ENCODE data around the gene MUC2. TPM values are rescaled to one million over a fixed set of nuclear protein-coding genes. Genes with fewer than 3 reads are reported as not detected.
A peak's percentile ranks its signal among the peaks of the same experiment; 100 is the strongest.

The MUC2 gene
- total RNA-seq, 1 donor from 2014 or later: 0.26 TPM

DNA sequence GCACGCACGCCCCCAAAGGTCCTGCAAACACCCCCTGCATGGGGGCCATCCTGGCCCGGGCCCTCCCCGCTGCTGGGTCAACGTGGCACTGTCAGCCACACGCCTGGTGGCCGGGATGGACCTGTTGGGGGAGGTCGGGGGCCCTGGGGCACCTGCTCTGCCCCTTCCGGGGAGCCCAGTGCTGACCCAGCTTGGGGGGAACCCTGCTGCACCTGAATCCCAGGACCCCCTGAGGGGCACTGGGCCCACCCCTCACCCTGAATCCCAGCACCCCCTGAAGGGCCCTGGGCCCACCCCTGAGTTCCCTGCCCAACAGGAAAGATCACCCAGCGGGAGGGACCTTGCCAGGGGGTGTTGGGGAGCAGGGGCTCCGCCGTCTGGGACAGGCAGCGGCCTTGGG lies 37.7 kb upstream of the MUC2 start:
- no peak for DNase-seq (ENCODE audit: low spot score)

DNA sequence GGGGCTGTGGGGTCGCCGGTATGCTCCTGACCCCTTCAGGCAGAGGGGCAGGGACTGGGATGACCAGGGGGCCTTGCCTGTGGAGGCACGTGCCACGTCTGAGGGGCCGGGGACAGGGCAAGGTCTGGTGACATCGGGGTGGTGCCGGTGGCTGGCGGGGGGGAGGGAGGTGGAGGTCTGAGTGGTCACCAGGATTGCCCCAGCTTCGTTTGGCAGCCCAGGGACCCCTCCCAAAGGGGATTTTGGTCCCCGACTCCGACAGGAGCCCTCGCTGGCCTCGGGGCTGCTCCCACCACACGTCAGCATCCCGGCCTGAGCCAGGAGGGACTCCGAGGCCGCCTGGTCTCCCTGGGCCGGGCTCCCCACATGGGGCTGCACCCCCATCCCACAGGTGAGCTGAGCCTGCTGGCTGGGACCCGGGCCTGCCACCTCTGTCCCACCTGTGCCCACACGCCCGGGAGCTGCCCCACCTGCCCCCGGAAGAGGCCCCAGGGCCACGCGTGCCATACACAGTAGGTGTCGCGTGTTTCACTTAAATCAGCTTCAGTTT lies 37.1 kb upstream of the MUC2 start:
- no peak for DNase-seq (ENCODE audit: low spot score)

DNA sequence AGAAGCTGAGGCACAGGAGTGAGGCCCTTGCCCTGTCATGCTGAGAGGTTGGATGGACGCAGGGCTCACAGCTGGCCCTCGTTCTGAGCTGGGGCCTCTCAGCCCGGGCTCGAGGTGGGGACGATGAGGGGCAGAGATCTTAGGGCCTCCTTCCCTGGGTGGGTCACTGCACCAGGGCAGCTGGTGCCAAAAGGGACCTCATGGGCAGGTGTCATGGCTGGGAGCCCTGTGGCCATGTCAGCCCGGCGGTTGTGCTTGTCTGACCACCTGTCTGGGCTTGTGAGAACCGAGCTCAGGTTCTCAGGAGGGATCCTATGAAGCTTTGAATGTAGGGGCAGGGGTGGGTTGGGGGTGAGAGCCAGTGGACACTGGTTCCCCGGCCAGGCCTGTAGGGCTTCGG lies 36.3 kb upstream of the MUC2 start:
- no peak for DNase-seq (ENCODE audit: low spot score)

DNA sequence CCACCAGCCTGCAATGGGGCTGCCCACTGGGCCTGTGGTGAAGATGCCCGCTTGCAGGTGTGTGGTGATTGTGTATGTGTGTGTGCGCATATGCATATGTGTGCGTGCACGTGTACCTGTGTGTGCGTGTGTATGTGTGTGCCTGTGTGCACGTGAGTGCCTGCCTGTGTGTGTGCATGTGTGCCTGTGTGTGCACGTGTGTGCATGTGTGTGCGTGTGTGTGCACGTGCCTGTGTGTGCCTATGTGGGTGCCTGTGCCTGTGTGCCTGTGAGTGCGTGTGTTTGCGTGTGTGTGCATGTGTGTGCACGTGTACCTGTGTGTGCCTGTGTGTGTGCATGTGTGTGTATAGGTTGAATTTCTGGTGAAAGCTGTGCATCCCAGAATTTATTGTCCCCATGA lies 35.8 kb upstream of the MUC2 start:
- no peak for DNase-seq (ENCODE audit: low spot score)

DNA sequence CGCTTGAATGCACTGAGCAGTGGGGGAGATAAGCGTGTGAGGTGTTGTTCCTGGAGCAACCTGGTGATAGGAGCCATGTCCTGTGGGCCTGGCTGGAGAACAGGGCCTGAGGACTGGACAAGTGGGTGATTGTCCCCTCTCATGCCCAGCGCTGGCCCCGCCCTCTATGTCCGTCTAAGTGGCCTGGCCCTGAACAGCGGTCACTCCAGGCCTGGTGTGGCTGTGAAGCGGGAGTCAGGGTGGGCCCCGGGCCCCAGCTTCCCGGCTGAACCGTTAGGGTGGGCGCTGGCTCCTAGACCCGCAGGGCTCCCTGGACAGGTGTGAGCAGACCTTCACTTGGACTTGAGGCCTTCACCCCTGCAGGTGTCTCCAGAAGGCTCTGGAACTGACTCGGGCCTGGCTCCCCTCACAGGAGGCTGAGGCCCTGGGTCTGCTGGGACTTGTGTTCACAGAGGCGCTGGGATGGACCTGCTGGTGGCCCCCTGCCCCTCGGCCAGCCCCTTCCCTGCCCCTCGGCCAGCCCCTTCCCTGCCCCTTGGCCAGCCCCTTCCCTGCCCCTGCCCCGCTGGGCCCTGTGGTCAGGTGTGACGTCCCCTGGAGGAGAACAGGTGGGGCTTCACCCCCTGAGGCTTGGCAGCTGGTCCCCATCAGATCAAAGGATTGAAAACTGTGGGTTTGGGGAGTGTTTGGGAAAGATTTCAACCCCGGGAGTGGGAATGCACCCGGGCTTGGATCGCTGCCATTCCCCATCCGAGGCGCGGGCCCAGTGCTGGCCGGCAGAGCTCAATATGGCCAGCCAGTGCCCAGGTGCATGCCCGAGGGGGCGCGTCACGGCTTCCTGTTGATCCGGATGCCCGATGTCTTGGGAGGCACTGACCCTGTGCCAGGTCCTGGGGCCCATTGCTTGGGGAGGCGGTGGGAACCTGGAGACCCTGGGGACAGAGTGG lies 34.9 kb upstream of the MUC2 start:
- DNase-seq (ENCODE audit: low spot score): no peak

DNA sequence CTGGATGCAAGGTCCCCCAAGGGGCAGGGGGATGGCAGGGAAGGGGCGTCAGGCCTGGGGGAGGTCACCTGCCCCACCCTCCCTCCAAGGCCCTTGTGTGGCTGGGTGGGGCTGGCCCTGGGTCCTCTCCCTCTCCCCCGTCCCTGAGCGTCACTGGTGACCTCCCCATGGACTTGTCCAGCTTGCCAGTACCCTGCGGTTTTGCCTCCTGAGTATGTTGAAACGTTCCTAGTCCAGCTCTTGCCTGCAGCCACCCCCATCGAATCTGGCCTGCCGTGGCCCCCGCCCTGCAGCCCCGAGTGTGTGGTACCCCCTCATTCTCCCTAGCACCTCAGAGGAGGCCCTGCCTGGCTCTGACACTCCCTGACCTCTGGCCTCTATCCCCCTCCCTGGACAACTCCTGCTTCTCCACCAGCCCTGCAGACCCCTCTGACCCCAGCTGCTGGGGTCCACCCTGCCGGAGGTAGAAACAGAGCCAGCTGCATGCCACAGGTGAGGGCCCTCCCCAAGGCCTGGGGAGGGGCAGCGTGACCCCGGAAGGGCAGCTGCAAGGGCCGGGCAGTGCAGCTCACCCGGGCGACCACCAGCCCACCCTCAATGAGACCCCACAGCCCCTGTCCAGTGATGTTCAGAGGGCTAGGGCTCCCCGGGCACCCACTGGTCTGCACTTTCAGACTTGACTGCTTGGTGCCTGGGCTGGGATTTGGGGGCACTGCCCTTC lies 34.1 kb upstream of the MUC2 start:
- no peak for DNase-seq (ENCODE audit: low spot score)

DNA sequence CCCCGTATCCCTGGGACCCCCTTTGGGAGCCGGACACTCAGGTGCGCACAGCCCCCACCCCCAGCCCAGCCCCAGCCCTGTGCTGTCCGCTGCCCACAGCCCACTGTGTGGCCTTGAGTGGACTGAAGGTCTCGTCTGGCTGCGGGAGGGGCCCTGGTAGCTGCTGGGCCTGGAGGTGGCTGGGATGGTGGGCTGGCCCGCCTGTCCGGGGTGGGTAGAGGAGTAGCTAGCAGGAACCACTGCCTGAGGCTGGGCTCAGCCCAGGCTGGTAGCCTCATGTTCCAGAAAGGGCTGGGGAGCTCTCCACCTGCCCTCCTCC lies 33.6 kb upstream of the MUC2 start:
- no peak for DNase-seq (ENCODE audit: low spot score)

DNA sequence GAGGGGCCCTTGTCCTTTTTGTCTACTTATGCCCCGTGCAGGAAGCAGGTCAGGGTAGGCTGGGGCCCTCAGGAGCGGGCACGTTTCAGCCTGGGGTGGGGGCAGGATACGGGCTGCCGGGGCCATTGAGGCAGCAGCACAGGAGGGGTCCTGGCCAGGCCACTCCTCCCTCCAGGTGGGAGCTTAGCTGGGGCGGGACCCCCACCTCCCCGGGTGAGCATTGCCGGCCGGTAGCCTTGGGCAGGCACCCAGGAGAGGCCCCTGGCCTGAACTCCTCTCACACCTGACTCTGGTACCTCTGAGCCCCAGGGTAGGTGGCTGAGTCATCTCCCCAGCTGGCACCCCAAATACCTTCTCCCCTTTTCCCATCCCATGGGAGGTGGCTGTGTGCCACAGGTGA lies 33.2 kb upstream of the MUC2 start:
- DNase-seq (ENCODE audit: low spot score): no peak

DNA sequence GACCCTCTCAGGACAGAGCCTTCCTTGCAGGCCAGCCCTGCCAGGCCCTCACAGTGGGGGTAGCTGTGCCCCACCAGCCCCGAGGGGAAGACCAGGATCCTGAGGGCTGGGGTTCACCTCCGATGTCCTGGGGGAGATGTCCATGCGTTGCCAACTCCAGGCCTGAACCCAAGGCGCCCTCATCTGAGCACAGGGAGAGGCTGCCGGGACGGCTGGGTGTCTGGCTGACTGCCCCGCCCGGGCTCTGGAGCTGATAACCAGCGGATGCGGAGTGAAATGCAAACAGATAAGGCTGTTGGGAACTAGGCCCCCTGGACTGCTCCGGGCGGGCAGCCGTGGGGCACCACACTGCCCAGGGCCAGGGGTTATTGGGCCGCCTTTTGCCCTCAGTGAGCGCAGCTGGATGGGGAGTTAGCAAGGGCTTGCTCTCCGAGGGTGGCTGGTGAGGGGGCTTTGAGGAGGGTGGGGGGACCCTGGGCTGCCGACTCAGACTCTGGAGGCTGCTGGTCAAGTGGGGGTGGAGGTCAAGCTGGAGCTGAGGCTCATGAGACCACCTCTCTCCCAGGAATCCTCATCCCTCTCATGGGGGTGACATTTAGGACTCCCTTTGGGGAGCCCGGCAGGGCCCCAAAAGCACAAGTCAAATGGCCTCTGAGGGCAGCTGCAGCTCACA lies 32.6 kb upstream of the MUC2 start:
- DNase-seq (ENCODE audit: low spot score): peak; percentile 65

DNA sequence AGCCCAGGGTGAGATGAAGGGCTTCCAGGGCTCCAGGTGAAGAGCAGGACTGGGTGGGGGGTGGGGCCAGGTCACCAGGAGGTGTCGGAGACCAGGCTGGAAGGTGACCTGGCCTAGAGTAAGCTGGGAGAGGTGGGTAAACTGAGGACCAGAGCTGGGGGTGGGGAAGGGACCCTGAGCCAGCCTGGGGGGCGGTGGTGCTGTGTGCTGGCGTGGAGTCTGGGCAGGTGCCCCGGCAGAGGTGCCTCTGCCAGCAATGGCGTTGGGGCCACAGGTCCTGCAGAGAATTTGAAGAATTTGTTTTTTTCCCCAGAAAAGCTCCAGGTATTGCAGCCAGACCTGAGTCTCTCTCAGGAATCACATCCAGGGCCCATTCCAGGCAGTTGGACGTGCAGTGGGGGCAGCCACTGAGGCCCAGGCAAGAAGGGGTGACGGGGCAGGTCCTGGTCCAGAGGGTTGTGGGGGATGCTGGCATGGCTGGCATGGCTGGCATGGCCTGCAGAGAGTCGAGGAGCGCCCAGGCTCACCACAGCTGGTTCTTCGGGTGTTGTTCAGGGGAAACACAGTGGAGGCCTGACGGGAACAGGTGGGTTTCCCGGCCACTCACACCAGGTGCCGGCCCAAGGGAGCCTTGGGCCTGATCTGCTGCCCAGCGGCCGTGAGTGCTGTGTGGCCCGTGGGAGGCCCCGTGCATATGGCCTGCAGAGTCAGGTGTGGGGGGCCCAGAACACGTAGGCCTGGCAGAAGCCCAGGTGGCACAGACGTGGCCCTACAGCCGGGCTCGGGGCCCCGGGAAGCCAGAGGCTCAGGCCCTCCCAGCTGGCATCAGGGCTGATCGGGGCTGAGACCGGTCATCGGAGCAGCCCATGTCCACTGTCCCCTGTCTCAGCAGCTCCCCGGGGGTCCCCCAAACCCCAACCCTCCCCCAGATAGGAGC lies 31.8 kb upstream of the MUC2 start:
- no peak for DNase-seq (ENCODE audit: low spot score)

DNA sequence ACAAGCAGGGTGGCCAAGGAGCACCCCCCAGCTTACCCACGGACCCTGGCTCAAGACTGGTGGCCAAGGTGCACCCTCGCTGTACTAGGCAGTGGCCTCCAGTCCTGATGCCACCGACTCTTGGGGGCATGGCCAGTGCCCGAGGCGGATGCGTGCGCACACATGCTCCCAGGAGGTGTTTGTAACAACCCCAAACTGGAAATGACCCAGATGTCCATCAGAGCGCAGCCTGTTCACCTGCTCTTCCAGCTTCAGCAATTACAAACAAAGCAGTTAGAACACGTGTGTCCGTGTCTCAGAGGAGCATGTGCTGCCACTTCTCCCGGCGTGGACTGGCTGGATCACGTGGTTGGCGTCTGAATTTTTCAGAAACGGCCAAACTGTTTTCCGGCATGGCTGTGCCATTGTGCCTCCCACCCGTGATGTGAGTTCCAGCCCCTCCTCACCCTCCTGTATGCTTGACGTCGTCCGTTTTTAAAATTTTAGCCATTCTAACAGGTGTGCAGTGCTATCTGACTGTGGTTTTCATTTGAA lies 31.0 kb upstream of the MUC2 start:
- no peak for DNase-seq (ENCODE audit: low spot score)

DNA sequence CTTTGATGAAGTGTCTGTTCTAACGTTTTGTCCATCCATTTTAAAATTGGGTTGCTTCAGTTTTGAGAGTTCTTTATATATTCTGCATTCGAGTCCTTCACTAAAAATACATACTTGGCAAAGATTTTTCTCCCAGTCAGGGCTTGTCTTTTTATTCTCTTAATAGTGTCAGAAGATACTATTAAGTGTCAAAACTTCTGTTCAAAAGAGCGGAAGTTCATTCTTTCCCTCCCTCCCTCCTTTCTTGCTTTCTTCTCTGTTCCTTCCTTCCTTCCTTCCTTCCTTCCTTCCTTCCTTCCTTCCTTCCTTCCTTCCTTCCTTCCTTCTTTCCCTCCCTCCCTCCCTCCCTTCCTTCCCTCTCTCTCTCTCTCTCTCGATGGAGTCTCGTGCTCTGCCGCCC lies 30.5 kb upstream of the MUC2 start:
- no peak for DNase-seq (ENCODE audit: low spot score)

DNA sequence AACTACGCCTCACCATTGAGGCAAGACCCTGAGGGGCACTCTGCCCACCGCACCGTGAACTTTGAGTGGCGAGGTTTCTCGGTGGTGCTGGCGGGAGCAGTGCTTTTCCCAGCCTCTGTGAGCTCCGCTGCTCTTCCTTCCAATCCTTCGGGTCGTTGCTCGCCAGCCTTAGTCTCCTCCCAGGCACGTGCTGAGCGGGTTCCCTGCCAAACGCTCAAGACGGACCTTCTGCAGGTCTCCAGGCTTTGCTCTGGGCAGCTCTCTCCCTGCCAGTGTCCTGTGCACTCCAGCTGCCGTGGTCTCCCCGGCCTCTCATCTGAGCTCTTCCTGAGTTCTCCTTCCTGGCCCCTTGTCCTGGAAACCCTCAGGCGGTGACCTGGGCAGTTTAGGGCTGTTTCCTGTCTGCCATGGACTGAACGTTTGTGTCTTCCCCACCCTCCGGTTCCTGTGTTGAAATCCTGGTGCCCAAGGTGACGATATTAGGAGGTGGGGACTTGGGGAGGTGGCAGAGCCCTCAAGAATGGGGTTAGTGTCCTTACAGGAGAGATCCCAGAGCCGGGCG lies 27.0 kb upstream of the MUC2 start:
- no peak for DNase-seq (ENCODE audit: low spot score)

DNA sequence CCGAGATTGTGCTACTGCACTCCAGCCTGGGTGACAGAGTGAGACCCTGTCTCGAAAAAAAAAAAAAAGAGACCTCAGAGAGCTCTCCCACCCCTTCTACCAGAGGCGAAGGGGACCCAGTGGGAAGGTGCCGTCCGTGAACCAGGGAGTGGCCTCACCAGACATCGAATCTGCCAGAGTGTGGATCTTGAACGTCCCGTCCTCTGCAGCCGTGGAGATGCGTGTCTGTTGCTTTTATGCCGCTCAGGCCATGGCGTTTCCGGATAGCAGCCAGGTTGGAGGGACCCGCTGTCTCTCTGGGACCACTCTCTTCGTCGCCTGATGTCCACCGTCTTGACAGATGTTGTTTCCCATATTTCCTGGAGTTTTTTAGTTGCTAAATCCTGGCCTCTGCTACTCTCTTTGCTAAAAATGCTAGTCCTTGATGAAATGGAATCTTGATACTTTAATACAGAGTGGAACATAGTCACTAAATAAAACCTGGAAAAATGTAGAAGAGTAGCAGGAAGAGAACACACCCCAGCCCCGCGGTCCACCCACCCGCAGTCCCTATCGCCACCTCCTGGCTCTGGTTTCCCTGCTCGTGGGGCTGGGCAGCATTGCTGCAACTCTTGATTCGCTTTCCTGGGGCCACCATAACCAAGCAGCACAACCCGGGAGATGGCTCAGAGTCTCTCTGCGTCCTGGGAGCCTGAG lies 26.2 kb upstream of the MUC2 start:
- DNase-seq (ENCODE audit: low spot score): no peak

DNA sequence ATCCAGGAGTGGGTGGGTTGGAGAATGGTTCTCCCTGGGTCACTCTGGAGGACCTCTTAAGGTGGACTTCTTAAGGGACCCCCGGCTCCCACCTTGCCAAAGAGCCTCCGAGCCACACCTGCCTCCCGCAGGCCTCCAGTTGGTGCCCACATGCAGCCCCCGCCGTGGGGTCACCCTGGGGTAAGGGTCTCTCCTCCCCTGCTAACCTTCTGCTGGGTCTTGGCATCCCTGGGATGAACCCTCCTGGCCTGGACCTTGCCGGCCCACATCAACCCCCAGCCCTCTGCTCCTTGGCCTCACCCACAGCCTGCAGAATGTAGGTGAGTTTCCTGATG lies 25.6 kb upstream of the MUC2 start:
- no peak for DNase-seq (ENCODE audit: low spot score)

DNA sequence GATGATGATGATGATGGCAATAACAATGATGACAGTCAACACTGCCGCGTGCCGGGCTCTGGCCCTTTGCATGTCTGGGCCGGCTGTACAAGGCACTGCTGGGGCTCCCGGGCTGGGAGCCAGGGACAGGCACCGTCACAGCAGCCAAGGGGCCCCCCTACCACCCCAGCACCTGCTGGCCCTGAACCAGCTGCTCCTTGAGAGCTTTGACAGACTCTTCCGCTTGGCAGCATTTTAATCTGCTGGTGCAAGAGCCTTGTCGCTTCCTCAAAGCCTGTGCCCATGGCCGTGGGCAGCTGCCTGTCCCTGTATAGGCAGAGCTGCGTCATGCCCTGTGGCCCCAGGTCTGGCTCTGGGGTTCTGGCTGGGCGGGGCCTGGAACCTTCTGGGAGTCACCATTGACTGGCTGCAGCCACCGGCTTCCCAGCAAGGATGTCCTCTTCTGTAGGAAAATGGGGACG lies 25.2 kb upstream of the MUC2 start:
- DNase-seq (ENCODE audit: low spot score): peak; percentile 65

DNA sequence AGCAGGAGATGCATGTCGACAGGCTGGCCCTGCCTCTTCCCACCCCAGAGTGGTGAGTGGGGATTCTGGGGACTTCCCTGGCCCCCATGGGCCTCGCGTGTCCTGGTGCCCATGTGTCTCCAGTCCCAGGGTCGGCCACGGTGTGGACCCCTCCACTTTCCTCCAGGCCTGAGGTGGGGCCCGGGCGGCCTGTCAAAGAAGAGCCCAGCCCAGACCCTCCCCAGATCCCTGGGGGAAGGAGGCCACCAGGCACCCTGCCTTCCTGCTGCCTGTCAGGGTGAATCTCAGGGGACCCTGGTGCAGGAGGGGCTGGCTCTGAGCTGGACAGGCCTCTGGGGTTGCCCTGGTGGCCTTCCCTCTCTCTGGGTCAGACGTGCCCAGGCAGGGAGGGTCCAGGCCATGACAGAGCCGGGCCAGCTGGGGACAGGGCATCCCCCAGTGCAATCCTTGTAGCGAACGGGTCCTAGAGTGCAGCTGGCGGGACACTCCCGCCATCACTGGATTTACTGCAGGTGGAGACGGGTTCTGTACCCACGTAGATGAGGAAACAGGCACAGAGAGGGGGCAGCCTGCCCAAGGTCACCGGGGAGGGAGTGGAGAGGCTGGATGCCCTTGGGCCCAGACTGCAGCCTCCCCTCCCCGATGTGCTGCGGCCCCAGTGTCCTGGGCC lies 24.6 kb upstream of the MUC2 start:
- no peak for DNase-seq (ENCODE audit: low spot score)

DNA sequence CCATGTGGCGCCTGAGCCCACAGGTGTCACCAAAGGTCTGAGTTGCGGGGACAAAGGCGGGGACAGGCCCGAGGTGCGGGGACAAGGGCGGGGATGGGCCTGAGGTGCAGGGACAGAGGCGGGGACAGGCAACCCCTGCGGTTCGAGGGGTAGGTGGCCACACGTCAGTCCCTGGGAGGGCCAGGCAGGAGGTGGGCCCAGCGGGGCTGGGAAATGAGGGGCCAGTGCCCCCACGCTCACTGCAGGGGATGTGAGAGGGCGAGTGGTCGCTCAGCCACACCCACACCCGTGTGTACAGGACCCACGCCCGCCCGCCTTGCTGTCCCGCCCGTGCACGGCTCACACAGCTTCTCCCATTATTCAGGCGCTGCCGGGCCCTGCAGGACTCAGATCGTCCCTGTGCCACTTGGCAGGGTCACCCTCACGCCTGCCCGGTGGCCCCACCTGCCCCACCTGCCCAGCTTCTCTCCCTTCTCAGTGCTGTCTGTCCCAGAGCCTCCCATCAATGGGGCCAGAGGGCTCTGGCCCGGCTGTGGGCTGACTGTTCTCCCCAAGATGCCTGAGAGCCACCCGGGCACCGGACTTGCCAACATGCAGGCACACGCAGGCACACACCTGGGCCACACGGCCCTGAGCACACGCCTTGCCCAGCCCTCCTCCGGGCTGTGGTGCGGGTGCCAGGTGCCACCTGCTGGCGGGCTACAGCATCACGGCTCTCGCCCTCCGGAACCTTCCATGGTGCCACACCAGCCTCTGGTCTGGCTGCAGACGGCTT lies 23.9 kb upstream of the MUC2 start:
- peak; percentile 80 for DNase-seq (ENCODE audit: low spot score)

Data from mucosa of gallbladder (tissue), 1 donor.